Measurements from ENCODE around the gene ZSCAN10. TPM values are rescaled to one million over a fixed set of nuclear protein-coding genes. Genes with fewer than 3 reads are reported as not detected.

ZSCAN10 gene
- total RNA-seq, 1 donor from 2014 or later: not detected

- H3K27ac Mint-ChIP-seq: peak overlapping the region; percentile 40
Observed at GRCh38 chr16:3127745-3128144, 28.7 kb upstream of the ZSCAN10 start.

GRCh38 chr16:3123986-3124886 is 25.1 kb upstream of the ZSCAN10 start:
- H3K27me3 Mint-ChIP-seq (ENCODE audit: insufficient read depth): peaks cover 3% of the 10 kb centered on the region
- intact Hi-C loops (cut with micrococcal nuclease): loop anchor here (1.0 to 2.0 kb wide), 6 partner anchors 10 to 241 kb away; partner anchors contain the start of gene FLYWCH2
- peak overlapping the region; percentile 97 for H3K4me3 Mint-ChIP-seq
- peak; percentile 96 for DNase-seq (ENCODE audit: low spot score)
- peaks cover 9% of the 10 kb centered on the region for H3K36me3 Mint-ChIP-seq (ENCODE audit: low read depth)
- H3K4me1 Mint-ChIP-seq (ENCODE audit: low read depth): peaks cover 42% of the 10 kb centered on the region
- H3K9me3 Mint-ChIP-seq: no peaks in the 10 kb centered on the region
- H3K27ac Mint-ChIP-seq: peak overlapping the region; percentile 93

More at GRCh38 chr16:3127745-3128144, 28.7 kb upstream of the ZSCAN10 start:
- Mint-ChIP-seq H3K9me3 (no peaks in the 10 kb centered on the region), H3K4me1 (ENCODE audit: low read depth) (peaks cover 55% of the 10 kb centered on the region), H3K27me3 (ENCODE audit: insufficient read depth) (no peaks in the 10 kb centered on the region), H3K36me3 (ENCODE audit: low read depth) (peaks cover 21% of the 10 kb centered on the region), H3K4me3 (peak overlapping the region; percentile 68)
- no peak for DNase-seq (ENCODE audit: low spot score)
- intact Hi-C loops (cut with micrococcal nuclease): no loop called here

- H3K9me3 Mint-ChIP-seq: no peaks in the 10 kb centered on the region
- H3K27me3 Mint-ChIP-seq (ENCODE audit: insufficient read depth): peaks cover 3% of the 10 kb centered on the region
- peaks cover 9% of the 10 kb centered on the region for H3K36me3 Mint-ChIP-seq (ENCODE audit: low read depth)
- no peak for DNase-seq (ENCODE audit: low spot score)
- H3K27ac Mint-ChIP-seq: peak overlapping the region; percentile 76
- H3K4me1 Mint-ChIP-seq (ENCODE audit: low read depth): peaks cover 33% of the 10 kb centered on the region
- intact Hi-C loops (cut with micrococcal nuclease): no loop called here
- peak overlapping the region; percentile 97 for H3K4me3 Mint-ChIP-seq
Observed at GRCh38 chr16:3122926-3123570, 24.0 kb upstream of the ZSCAN10 start.

- intact Hi-C loops (cut with micrococcal nuclease): no loop called here
- H3K27ac Mint-ChIP-seq: no peak overlapping the region
Observed at GRCh38 chr16:3121851-3122467, 22.9 kb upstream of the ZSCAN10 start.

GRCh38 chr16:3120435-3120834 is 21.3 kb upstream of the ZSCAN10 start:
- Mint-ChIP-seq H3K27me3 (ENCODE audit: insufficient read depth) (peaks cover 3% of the 10 kb centered on the region), H3K9me3 (no peaks in the 10 kb centered on the region), H3K4me1 (ENCODE audit: low read depth) (peaks cover 14% of the 10 kb centered on the region), H3K27ac (no peak overlapping the region), H3K36me3 (ENCODE audit: low read depth) (peaks cover 2% of the 10 kb centered on the region), H3K4me3 (no peak overlapping the region)
- intact Hi-C loops (cut with micrococcal nuclease): no loop called here
- DNase-seq (ENCODE audit: low spot score): no peak

More at GRCh38 chr16:3121851-3122467, 22.9 kb upstream of the ZSCAN10 start:
- no peak for DNase-seq (ENCODE audit: low spot score)
- Mint-ChIP-seq H3K9me3 (no peaks in the 10 kb centered on the region), H3K4me3 (no peak overlapping the region), H3K4me1 (ENCODE audit: low read depth) (peaks cover 24% of the 10 kb centered on the region), H3K27me3 (ENCODE audit: insufficient read depth) (peaks cover 3% of the 10 kb centered on the region), H3K36me3 (ENCODE audit: low read depth) (peaks cover 3% of the 10 kb centered on the region)

- Mint-ChIP-seq H3K27me3 (ENCODE audit: insufficient read depth) (peaks cover 3% of the 10 kb centered on the region), H3K9me3 (no peaks in the 10 kb centered on the region), H3K4me1 (ENCODE audit: low read depth) (peaks cover 8% of the 10 kb centered on the region), H3K4me3 (no peak overlapping the region), H3K27ac (no peak overlapping the region), H3K36me3 (ENCODE audit: low read depth) (no peaks in the 10 kb centered on the region)
- no peak for DNase-seq (ENCODE audit: low spot score)
- intact Hi-C loops (cut with micrococcal nuclease): no loop called here
Observed at GRCh38 chr16:3119701-3120408, 20.8 kb upstream of the ZSCAN10 start.

GRCh38 chr16:3119286-3119685 is 20.2 kb upstream of the ZSCAN10 start:
- Mint-ChIP-seq H3K27me3 (ENCODE audit: insufficient read depth) (peaks cover 3% of the 10 kb centered on the region), H3K36me3 (ENCODE audit: low read depth) (no peaks in the 10 kb centered on the region), H3K4me3 (no peak overlapping the region), H3K27ac (no peak overlapping the region), H3K9me3 (no peaks in the 10 kb centered on the region), H3K4me1 (ENCODE audit: low read depth) (peaks cover 8% of the 10 kb centered on the region)
- intact Hi-C loops (cut with micrococcal nuclease): no loop called here
- DNase-seq (ENCODE audit: low spot score): no peak

- intact Hi-C loops (cut with micrococcal nuclease): no loop called here
- H3K27ac Mint-ChIP-seq: no peak overlapping the region
- no peaks in the 10 kb centered on the region for H3K36me3 Mint-ChIP-seq (ENCODE audit: low read depth)
- H3K27me3 Mint-ChIP-seq (ENCODE audit: insufficient read depth): peaks cover 3% of the 10 kb centered on the region
- H3K4me1 Mint-ChIP-seq (ENCODE audit: low read depth): peaks cover 6% of the 10 kb centered on the region
- no peak for DNase-seq (ENCODE audit: low spot score)
- no peaks in the 10 kb centered on the region for H3K9me3 Mint-ChIP-seq
- H3K4me3 Mint-ChIP-seq: no peak overlapping the region
Observed at GRCh38 chr16:3118846-3119245, 19.8 kb upstream of the ZSCAN10 start.

GRCh38 chr16:3118204-3118790 is 19.2 kb upstream of the ZSCAN10 start:
- intact Hi-C loops (cut with micrococcal nuclease): no loop called here
- H3K4me3 Mint-ChIP-seq: no peak overlapping the region
- H3K27me3 Mint-ChIP-seq (ENCODE audit: insufficient read depth): peaks cover 5% of the 10 kb centered on the region
- no peaks in the 10 kb centered on the region for H3K36me3 Mint-ChIP-seq (ENCODE audit: low read depth)
- H3K4me1 Mint-ChIP-seq (ENCODE audit: low read depth): peaks cover under 1% of the 10 kb centered on the region
- H3K9me3 Mint-ChIP-seq: no peaks in the 10 kb centered on the region
- DNase-seq (ENCODE audit: low spot score): no peak
- no peak overlapping the region for H3K27ac Mint-ChIP-seq

GRCh38 chr16:3115561-3115960 is 16.5 kb upstream of the ZSCAN10 start:
- Mint-ChIP-seq H3K4me1 (ENCODE audit: low read depth) (no peaks in the 10 kb centered on the region), H3K27me3 (ENCODE audit: insufficient read depth) (peaks cover 15% of the 10 kb centered on the region), H3K9me3 (no peaks in the 10 kb centered on the region), H3K4me3 (no peak overlapping the region), H3K36me3 (ENCODE audit: low read depth) (no peaks in the 10 kb centered on the region), H3K27ac (no peak overlapping the region)
- intact Hi-C loops (cut with micrococcal nuclease): no loop called here
- no peak for DNase-seq (ENCODE audit: low spot score)

- intact Hi-C loops (cut with micrococcal nuclease): no loop called here
- no peak for DNase-seq (ENCODE audit: low spot score)
- Mint-ChIP-seq H3K36me3 (ENCODE audit: low read depth) (no peaks in the 10 kb centered on the region), H3K4me1 (ENCODE audit: low read depth) (no peaks in the 10 kb centered on the region), H3K27me3 (ENCODE audit: insufficient read depth) (peaks cover 15% of the 10 kb centered on the region), H3K9me3 (no peaks in the 10 kb centered on the region), H3K4me3 (no peak overlapping the region), H3K27ac (no peak overlapping the region)
Observed at GRCh38 chr16:3115003-3115402, 15.9 kb upstream of the ZSCAN10 start.

GRCh38 chr16:3113765-3114479 is 14.8 kb upstream of the ZSCAN10 start:
- DNase-seq (ENCODE audit: low spot score): no peak
- intact Hi-C loops (cut with micrococcal nuclease): no loop called here
- Mint-ChIP-seq H3K4me1 (ENCODE audit: low read depth) (no peaks in the 10 kb centered on the region), H3K27me3 (ENCODE audit: insufficient read depth) (peaks cover 15% of the 10 kb centered on the region), H3K4me3 (no peak overlapping the region), H3K27ac (no peak overlapping the region), H3K36me3 (ENCODE audit: low read depth) (no peaks in the 10 kb centered on the region), H3K9me3 (no peaks in the 10 kb centered on the region)

All from activated T-helper 1 cell treated with anti-CD3 and anti-CD28 coated beads, Interleukin-12 subunit alpha, Interleukin-12 subunit beta, Interleukin-2, Interleukin-4 antibody, amounts not matched to agents 30 ng/mL and 10 ng/mL and 1 ng/mL, durations not matched to agents 14 hours and 24 hours and 36 hours (primary cell).